SW480 (cell line): ENCODE data around the gene GAS6.
"Not testable (repeated sequence)": the region's sequence is repeated elsewhere in the genome, so short reads cannot be mapped to it uniquely, and the experiment has no call there.

Source experiments
- DNase-seq: peaks from one replicate; pipeline ENCODE4 v3.0.0-alpha.2; 2016; ENCODE audit warnings: low spot score

Gene GAS6

DNA sequence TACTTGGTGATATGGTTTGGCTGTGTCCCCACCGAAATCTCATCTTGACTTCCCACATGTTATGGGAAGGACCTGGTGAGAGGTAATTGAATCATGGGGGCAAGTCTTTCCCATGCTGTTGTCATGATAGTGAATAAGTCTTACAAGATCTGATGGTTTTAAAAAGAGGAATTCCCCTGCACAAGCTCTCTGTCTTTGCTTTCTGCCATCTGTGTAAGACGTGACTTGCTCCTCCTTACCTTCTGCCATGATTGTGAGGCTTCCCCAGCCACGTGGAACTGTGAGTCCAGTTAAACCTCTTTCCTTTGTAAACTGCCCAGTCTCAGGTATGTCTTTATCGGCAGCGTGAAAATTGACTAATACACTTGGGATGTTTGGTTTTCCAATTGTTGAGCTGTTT lies 4.0 kb upstream of the GAS6 start:
- not testable (repeated sequence) for DNase-seq

GRCh38 chr13:113865427-113865826 lies 1.6 kb upstream of the GAS6 start:
- no peak for DNase-seq

DNA sequence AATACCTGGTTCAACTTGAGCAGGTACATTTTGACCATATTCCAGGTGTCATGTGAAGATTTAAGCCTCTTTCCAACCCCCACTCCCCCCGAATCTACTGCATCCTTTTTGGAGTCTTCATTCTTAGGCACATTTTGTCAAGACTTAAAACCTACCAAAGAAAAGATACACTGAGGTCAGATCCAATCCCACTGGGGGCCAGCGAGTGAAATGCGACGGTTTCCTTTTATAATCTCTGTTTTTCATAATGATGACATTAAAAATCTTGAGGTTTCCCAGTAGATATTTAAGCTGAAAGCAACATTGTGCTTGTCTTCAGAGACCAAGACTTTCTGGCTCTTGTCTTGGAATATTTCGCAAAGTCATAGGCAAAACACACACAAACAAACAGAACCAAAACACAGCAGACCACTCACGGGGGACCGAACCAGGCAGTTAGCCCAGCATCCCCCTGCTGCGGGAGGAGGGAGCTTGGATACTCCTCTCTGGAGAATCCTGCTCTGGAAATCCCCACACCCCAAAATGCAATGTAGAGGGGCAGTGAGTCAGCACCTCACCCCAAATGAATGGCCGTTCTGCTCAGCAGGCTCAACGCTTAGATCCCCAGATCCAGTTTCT lies 506 bp upstream of the GAS6 start:
- peak; percentile 35 for DNase-seq

DNA sequence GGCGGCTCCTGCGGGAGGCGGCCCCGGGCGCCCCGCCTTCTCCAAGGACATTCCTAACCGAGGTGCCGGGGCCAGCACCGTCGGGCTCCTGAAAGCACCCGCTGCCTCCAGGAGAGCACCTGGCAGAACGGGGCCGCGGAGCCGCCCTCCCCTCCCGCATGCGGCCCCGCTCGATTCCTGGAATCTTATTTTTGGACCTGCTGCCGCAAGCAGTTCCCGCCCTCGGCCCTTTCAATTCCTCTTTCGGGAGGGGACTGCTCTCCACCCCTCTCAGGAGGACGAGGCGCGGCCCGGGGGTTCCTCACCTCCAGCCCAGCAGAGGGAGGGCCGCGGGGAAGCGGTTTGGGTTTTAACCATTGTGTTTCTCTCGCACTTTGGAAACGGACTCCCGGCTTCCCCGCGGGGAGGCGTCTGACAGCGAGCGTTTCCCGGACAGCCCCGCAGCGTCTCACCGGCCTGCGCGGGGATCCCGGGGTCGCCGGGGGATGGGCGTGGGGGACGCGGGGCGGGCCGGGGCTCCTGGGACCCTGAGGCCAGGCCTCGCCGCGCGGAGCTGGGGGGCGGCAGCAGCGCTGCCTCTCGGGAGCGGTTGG lies 849 bp downstream of the GAS6 start:
- DNase-seq, result peak; percentile 49

DNA sequence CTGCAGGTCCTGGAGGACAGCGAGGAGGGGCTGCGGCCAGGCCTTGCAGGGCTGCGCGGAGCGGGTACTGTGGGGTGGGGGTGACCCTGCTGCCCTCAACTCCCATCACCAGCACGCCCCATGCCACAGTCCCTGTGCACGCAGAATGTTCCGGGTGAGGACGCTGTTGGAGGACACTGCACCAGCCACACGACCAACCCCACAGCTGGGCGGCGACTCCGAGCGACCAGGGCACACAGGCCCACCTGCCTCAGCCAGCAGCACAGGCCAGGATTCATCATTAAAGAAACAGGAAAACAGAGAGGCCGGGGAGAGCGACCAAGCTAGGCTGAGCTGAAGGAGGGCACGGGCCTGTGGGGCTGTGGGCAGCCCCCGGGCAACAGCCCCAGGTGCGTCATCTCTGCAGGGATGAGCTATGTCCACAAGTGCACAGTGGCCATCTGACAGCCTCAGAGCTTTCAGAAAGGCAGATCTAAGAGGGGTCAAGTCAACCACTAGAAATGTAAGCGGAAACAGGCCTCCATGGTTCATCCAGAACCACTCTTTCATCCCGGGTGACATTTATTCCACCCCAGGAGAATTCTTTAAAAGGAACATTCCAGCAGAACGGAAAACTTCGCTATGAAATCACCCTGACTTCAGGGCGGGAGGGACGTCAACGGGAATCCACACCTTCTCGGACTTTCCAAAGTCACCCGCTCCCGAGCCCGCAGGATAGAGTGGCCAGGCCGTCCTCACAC lies 1.5 kb downstream of the GAS6 start:
- peak; percentile 58 for DNase-seq

GRCh38 chr13:113861433-113862030 lies 2.3 kb downstream of the GAS6 start:
- DNase-seq, result peak; percentile 46

DNA sequence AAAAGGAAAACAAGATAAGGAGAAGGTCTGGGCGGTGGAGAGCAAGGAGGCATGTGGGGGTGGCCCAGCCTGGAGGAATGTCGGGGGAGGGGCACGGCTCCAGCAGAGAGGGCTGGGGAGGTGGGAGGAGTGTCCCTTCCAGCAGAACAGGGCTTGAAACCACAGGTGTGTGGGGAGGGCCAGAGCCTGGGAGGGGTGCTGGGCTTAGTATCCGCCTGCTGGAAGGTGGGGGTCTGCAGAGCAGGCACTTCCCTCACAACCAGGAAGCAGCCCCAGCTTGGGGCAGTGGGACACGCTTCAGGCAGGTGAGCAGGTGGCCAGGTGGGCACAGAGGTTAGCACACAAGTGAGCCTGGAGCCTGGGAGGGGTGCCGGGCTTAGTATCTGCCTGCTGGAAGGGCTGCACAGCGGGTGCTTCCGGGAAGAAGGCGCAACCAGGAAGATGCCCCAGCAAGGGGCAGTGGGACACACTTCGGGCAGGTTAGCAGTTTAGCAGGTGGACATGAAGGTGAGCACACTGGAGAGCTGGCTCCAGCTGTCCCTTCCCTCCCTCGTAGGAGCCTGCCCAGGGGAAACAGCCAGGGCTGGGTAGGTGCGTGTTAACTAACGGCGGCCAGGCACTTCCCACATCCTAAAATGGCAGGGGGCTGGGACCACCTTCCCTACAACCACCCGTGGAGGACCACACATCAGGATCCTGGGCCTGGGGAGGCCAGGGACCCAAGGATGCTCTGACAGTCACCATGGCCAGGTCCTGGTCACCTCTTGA lies 3.0 kb downstream of the GAS6 start:
- DNase-seq, result peak; percentile 39

DNA sequence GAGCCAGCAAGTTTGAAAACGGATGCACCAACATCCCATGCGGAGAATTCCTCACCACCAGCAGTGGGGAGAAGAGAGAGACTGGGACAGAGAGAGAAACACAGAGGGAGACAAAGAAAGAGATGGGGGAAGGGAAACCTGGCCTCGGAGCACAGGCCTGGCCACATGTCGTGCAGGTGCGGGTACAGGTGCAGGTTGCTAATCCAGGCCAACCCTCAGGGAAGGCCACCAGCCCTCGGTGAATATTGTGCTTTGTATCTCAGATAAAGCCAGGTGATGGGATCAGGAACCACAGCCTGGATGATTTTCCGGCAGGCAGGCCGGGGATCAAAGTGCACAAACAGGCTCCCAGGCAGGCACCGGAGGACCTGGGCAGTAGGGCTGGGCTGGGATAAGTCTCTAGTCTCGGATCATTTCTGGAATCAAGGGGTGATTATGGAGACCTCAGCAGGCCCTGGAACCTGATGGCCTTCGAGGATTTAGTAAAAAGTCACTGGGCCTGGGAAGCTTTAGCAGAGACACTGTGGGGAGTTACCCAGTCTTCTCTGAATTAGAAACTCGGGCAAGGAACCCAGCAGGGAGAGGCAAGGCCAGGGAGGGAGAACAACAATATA lies 3.7 kb downstream of the GAS6 start:
- peak; percentile 81 for DNase-seq

DNA sequence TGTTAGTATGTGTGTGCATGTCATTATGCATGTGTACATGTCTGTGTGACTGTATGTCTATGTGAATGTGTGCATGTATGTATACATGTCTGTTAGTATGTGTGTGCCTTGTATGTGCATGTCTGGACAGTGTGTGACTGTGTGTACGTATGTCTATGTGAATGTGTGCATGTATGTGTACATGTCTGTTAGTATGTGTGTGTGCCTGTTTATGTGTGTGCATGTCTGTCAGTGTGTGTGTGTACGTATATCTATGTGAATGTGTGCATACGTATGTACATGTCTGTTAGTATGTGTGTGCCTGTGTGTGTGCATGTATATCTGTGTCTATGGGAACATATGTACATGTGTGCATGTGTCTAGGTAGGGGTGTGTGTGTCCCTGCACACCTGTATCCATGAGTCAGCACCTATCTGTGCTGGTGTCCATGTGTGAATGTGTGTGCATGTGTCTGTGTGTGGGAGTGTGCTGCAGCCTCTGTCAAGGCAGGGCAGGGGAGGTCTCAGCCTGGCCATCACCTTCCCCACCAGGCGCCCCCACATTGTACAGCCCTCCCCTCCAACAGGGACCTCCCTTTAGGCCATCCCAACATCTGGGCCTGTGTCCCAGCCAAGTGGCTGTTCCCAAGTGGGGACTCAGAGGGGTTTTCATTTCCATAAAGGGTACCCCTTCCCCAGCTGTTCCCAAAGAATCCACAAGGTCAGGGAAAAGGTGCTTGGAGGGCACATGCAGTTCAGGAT lies 4.4 kb downstream of the GAS6 start:
- DNase-seq, result no peak

DNA sequence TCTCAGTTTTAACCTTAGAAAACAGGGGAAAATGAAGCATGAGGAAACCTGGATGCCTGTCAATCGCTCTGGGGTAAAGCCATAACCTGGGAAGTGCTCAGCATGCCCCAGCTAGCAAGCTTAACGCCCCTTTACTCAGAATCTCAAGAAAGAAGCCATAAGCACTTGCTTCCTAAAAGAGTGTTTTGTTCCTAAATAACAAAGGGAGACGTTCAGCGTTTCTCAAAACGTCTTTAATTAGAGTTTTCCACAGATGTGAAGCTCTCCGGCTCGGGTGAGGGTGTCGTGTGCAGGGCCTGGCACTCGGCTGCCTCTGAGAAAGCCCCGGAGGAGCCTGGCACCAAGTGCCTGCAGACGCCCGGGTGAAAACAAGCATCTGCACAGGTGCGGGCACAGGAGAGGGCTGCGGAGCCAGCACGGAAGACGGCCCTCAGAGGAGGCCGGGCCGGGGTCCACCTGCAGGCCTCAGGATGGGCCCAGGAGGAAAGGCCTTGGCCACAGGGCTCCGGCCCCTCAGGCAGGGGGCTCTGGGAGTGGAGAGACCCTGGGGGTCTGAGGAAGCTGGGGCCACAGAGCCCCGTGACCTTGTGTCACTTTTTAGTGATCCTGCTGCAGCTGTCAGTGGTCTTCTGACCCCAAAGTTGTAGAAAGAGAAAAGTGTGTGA lies 6.2 kb downstream of the GAS6 start:
- no peak for DNase-seq

DNA sequence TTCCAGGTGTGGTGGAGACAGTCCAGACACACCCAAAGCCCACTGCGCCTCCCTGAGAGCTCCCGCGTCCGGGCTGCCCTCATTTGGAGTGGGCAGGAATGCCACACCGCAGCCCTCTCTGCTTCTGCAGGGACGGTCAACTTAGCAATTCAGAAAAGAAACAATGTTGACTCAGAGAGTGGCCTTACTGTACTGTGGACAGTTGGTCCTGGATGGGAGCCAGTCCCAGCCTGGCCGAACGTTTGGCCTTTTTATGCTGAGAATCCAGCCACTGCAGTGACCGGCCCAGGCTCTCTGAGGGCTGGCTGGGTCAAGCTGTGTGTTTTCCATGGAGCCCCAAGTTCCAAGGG lies 7.2 kb downstream of the GAS6 start:
- peak; percentile 39 for DNase-seq

DNA sequence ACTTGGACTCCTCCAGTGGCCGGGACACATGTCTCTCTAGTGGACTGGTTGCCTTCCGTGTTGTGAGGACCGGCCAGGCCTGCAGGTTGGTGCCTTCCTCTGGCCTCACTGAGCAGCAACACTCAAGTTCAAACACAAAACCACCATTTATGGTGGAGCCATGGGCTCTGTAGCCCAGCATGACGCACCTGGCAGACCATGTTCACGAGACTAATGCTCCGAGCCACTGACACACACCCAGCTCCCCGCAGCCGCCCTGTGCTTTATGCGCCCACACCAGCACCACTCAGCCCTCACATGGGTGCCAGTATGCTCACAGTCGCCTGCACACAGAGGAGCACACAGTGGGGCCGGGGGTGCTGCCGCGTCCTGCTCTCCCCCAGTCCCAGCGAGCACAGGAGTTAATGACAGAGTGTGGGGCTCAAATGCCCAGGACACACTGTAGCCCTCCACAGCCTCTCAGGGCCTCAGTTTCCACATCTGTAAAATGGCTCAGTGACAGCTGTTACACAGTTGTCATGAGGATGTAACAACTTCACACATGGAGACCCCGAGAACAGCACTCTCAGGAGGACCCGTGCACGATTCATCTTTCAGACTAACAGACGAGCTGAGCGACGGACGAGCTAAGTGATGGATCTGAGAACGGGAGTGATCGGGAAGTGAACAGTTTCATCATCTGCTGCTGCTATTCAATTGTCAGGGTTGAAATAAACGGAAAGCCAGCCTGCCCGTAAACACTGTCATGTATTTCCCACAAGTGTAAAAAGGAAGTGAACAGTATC lies 7.8 kb downstream of the GAS6 start:
- DNase-seq, result peak; percentile 48

GRCh38 chr13:113855012-113855921 lies 8.6 kb downstream of the GAS6 start:
- DNase-seq, result peak; percentile 64

DNA sequence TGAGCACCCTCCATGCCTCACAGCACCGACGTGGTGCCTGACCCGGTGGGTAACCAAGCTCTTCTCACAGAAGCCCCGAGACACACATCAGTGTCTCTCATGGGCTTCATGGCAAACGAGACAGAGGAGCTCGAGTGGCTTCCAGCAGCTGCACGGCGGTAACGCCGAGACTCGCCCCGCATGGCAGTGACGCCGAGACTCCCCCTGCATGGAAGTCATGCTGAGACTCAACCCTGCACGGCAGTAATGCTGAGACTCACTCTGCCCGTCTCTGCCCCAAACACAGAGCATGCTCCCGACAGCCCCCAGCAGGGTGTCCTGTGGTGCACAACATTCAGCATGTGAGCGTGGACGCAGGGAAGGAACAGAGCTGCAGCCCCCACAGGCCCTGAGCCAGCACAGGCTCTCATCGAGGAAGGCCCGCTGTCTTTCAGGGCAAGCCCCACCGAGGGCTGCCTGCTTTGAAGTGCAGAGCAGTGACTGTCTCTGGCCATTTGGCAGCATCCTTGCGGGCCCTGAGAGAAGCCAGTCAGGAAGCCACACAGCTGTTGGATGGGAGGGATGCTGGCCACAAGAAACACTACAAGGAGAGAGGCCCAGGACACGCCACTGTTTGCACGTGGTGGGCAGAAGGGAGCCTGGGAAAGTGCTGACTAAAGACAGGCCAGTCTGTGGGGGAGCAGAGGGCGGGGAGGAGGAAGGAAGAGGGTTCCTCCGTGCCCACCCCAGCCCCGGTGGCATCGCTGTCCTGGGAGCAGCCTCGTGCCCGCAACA lies 9.5 kb downstream of the GAS6 start:
- DNase-seq, result no peak

GRCh38 chr13:113853518-113854237 lies 10.2 kb downstream of the GAS6 start:
- DNase-seq, result no peak

DNA sequence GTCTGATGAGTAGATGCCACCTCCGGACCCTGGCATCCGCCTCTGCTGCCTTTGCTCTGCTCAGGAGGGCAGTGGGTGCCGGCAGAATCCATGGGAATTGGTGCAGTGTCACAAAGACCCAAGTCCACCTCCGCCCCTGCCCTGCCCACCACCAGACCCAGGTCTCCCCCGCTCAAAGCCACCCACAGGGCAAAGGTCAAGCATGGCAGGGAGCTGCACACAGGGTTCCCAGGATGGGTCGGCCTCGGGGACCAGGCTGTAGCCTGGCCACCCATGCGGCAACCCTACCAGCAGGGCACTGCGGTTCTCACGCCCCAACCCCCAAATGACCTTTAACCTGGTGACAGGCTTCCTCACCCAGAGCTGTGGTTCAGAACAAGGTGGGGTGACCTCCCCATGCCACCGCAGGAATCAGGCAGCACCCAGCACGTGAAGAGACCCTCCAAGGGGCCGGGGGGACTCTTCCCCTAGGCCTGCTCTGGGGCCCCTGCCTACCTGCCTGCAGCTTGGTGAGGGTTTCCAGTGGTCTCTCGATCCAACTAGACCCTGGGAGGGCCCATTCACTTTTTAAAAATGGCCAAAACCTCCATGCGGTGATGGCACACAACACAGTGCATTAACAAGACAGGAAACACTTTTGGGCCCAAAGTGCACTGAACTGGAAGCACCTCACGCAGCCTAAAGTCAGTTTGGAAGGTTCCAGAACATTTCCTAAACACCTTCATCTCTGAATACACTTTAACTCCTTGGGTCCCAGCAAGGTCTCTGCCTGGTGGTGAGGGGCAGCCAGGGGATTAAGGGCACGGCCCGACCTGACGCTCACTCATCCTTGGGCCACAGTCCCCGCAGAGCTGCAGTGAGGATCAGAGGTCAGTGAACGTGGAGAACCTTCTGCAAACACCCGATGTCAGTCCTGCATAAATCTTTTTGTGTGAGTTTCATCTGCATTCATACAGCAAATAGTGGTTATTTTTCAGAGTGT lies 11.0 kb downstream of the GAS6 start:
- DNase-seq, result no peak
